Stimulated activated CD8-positive, alpha-beta memory T cell treated with anti-CD3 and anti-CD28 coated beads, Interleukin-15, amount 100 ng/mL, for 1 hour (primary cell): ENCODE measurements around the gene RBM20.

Experiments
- DNase-seq: peaks from one replicate; pipeline ENCODE4 v3.0.0-alpha.2; 2020; ENCODE audit warnings: low read depth

RBM20 gene

GRCh38 chr10:110834629-110835301 lies 190.6 kb downstream of the RBM20 start:
- DNase-seq, result no peak

- DNase-seq, result no peak
These were observed 191.7 kb downstream of the RBM20 start for GRCh38 chr10:110835841-110836240.

DNA sequence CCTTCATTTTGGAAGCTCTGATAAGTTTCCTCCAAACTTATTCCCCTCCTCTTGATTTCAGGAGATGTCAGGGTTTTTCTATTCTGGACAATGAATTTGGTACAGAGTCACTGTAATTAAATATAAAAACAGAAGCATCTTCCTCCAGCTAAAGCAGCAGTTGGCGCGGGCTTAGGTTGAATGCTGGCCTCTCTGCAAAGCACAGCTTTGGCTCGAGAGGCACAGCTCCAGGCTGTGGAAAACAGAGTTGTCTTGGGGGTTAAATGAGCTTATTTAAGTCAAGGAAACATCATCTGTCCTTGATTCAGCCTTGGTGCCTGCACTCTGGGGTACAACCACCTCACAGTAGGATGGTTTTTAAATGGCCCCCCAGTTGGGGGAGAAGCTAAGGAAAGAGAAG lies 192.6 kb downstream of the RBM20 start:
- DNase-seq, result no peak

DNA sequence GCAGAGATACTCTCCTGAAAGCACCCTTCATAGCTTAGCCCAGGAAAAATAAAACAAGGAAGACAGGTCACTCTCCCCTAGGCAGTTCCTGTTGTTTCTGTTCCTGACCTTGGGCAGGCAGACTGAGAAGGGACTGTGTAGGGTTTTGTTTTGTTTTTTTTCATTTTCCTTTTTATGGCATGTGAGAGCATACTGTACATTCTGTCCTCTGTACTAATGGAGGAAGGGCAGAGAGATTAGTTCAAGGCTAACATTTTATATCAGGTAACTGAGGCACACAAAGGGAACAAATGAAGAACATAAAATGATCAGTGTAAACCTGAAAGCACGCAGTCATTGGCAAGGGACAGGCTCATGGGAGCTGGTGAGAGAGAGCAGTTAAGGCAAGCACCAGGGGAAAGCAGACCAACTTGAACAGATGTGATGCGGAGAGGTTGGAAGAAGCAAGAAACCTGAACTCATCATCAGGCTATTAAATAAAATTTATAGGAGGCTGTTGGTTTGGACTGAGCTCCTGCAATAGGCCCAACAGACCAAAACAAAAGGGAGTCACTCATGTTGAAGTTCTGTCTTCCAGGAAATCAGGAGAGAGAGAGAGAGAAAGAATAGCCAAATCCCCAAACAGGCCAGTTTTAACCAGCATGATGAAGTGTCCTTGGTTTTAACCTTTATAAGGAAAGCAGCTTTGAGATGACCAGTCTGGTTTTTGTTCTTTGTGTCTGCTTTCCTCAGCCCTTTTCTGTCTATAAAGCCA lies 193.5 kb downstream of the RBM20 start:
- no peak for DNase-seq

DNA sequence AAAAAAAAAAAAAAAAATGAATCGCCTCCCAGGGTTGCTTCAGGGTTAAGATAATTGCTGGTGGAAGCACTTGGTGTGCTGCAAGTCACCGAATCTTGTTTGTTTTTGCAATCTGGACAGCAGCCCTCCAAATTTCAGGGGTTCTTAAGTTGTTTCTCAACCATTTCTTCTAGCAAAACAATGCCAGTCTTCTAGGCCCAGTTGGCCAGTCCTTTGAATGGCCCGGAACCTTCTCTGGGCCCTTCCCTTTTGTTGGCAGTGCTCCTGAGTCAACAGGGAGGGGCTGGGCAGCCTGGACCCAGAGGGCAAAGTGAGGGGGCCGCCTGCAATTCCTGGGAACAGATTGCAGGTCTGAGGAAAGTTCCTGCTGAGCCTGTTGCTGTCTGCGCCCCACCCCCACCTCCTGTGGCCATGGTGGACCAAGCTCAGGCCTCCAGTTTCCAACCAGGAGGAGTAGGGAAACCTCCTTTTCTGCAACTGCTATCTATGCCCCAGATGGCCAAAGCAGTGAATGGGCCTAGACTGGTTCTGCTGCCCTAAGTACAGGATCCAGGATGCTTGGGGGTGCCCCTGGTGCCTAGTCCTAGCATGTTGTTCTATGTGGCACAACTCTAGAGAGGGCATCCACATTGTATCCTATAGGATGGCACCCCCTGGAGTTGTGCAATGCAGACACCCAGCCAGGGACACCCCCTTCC lies 196.2 kb downstream of the RBM20 start:
- no peak for DNase-seq

- DNase-seq, result no peak
These were observed 196.8 kb downstream of the RBM20 start for GRCh38 chr10:110840923-110841428.

- no peak for DNase-seq
These were observed 197.7 kb downstream of the RBM20 start for GRCh38 chr10:110841767-110842267.

DNA sequence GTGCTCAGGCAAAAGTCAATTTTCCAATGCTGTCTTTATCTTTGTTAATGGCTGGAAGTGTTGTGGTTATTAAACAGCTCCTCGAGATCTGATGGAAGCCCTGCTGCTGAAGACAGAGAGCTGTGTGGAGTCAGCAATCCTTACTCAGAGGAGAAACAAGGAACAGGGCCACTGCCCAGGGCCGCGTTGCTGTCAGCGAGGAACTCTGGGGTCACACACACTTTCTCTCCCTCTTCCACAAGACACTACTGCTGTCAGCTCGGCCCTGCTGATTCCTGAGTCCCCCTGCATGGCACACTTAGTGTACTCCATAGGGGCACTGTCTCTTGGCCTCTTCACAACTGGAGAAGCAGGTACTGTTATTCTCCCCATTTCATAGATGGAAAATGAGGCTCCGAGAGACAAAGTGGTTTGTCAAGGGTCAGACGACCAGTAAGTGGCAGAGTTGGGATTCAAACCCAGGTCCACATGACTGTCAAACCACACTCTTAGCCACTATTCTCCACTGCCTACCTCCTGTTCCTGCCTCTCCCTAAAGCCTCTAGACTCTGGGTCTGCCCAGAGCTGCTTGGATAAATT lies 198.3 kb downstream of the RBM20 start:
- no peak for DNase-seq

- DNase-seq, result no peak
These were observed 198.9 kb downstream of the RBM20 start for GRCh38 chr10:110843031-110843430.

- DNase-seq, result no peak
These were observed 199.9 kb downstream of the RBM20 start for GRCh38 chr10:110843796-110844616.

- no peak for DNase-seq
These were observed 200.4 kb downstream of the RBM20 start for GRCh38 chr10:110844617-110844881.

DNA sequence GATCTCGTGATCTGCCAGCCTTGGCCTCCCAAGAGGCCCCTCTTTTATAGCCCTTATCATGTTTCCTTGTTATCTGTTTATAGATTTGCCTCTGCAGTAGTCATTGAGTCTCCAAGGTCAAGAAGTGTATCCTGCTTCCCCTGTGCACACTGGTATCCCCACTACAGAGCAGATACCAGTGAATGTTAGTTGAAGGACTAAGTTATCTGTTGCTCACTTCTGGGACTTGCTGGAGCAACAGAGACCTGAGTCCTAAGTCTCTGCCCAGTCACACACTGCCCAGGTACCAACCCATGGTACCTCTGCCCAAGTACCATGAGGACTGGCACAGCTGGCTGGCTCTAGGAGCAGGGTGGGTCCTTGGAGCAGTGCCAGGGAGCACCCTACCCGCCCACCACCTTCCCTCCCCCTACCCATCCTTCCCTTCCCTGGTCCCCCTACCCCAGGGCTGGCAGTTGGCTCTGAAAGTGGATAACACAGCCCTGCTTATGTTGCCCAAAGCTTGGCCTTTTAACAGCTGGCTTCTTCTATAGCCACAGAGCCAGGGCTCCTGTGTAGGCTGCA lies 201.1 kb downstream of the RBM20 start:
- DNase-seq, result no peak

DNA sequence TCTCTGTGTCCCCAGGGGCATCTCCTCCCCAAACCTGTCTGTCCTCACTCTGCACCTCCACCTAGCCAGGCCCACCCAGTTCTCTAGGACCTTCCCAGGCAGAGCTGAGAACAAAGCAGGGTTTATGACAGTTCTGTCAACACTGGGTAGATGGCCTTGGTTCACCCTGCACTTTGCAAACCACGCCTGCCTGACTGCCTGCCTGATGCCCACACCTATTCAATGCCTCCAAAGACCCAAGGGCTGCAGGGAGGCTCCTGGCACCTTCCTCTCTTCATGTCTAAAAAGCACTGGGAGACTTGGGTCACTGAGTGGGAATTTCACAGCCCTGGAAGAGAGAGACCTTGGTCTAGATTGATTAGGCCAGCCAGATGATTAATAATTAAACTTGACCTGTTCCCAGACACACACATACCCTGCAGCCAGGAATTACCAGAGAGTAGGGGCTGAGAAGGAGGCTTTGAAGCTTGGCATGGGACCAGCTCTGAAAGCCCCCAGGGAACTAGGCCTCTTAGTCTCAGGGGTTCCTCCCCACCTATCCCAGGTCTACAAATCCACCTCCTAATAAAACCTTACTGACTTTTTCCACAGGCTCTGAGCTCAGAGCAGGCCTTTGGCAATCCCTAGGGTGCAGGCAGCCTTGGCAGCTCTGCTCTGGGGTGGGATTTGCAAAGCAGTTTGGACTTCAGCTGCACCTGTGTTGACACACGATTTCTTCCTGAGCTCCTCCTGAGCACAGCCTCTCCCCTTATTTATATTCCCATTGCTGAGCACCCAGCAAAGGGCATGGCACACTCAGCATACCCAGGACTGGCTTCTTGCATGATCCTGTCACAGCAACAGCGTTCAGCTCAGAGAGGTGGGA lies 201.9 kb downstream of the RBM20 start:
- no peak for DNase-seq

DNA sequence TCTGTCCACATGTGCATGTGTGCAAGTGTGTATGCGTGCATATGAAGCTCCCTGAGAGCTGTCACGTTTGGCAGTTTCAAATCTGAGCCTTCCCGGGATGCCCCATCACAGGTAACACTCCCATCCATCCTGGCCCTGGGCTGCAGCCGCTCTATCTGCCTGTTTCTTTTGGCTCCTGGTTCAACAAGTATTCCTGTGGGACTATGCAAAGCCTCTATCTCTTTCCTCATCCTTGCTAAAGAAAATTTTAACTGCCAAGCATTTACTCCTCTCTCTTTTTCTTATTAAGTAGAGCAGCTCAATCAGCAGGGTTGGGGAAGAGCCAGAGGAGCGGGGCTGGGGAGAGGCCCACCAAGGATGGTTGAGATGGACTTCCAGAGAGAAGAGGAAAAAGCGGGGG lies 203.2 kb downstream of the RBM20 start:
- no peak for DNase-seq

- no peak for DNase-seq
These were observed 204.0 kb downstream of the RBM20 start for GRCh38 chr10:110848106-110848505.

DNA sequence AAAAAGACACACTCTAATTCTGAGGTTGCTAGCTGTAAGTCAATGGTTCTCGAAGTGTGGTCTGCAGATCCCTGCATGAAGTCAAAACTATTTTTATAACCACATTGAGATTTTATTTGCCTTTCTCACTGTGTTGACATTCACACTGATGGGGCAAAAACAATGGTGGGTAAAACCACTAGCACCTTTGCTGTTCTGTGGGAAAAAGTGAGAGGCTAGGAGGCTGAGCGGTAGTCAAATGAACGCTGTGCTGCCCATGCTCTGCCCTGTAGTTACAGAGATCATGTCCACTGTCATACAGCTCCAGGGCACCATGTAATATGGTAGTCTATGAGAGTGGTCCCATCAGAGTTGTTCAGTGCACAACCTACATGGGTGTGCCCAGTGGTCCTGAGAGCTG lies 206.0 kb downstream of the RBM20 start:
- no peak for DNase-seq

GRCh38 chr10:110851020-110851612 lies 207.0 kb downstream of the RBM20 start:
- DNase-seq, result no peak

DNA sequence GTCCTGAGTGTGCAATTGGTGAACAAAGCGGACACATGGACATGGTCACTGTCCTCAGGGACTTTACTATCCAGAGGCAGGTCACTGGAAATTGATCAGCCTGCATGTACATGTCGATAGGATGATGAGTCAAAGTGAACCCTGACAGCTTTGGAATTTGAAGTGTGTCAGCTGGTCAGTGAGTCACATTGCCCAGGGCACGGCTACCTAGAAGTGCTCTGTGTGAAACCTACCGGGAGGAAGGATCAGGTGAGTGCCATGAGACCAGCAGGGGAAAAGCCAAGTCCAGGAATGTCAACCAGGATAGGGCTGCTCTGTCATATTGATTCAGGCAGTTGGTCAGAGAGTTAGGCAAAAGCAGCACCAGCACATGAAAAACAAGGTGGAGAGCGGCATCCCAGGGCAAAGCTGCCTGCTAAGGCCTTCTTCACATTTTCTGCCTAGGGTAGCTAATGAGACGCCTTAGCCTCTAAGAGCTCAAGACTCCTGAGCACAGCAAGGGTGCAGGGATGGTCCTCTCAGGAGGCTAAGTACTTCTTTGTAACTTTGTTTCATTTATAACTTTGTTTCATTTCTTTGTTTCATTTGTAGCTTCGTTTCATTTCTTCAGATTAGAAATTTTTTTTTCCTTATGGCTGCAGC lies 208.2 kb downstream of the RBM20 start:
- no peak for DNase-seq

GRCh38 chr10:110852947-110853346 lies 208.8 kb downstream of the RBM20 start:
- no peak for DNase-seq
